8988T (cell line): ENCODE data around the gene FZD4.
"Not testable (repeated sequence)": the region's sequence is repeated elsewhere in the genome, so short reads cannot be mapped to it uniquely, and the experiment has no call there.

Experiments
- DNase-seq: peaks from one replicate; pipeline ENCODE4 v3.0.0; 2011

Gene FZD4

DNA sequence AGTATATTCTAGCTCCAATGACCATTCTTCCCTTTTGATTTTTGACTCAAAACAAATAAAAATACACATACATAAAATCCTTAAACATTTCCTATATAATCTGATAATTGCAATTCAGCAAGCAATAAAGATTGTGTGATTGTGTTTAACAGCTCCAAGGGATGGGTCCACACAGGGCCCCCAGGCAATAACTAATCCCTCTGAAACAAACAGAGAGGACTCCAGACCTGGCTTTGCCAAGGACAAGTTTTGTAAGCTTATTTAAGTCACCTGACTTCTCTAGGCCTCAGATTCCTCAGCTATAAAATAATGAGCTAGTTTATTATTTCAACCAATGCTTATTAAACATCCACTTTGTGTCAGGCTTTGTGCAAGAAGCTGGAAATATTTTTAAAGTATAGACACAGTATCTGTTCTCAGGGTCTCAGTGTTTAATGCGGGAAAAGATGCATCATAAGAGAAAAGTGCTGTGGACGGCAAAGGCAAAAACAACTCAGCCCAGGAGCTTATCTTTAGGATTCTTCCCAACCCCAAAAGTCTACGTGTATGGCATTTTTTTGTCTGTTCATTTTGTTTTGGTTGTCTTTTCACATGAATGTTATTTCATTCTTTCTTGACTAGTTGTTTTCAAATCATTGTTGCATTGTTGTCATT is 20.1 kb downstream of the FZD4 start:
- no peak for DNase-seq

DNA sequence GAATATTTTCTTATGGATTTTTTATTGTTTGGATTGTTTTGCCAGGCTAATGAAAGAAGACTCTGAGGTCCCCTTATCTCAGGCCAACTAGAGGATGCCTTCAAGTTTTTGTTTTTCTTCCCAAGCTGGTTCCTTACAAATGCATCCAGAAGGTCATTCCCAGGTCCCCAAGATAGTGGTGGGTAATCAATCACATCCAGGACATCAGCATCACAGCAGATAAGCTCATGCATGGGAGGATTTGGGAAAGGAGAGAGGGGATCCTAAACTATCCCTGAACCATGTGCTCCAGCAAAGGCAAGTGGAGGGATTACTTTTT is 20.7 kb downstream of the FZD4 start:
- DNase-seq: no peak

DNA sequence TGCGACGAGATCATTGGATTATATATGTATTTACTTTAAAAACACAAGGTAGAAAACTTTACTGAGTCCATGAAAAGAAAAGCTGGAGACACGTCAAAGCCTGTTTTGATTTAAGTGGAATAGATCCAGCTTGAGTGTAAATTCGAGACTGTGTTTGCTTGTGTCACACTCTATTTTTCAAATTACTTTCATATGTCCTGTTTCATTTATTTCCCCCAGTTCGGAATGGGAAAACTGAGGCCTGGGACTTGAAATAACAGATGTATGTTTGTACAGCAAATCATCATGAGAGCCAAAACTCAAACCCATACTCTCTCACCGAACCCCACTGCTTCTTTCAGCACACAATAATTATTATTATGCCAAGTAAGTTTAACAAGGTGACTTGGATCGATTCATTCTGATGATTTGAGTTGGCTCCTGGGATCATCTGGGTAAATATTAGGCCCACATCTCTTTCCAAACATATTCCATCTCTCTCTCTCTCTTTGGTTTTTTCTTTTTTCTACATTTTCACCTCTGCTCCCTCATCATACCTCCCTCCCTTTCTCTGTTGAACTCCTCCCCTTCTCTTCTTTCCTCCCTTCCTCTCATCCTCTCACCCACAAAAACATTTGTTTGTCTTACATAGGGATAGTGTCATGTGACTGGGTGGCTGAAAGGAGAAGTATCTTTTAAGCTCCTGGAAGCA is 21.2 kb downstream of the FZD4 start:
- no peak for DNase-seq

DNA sequence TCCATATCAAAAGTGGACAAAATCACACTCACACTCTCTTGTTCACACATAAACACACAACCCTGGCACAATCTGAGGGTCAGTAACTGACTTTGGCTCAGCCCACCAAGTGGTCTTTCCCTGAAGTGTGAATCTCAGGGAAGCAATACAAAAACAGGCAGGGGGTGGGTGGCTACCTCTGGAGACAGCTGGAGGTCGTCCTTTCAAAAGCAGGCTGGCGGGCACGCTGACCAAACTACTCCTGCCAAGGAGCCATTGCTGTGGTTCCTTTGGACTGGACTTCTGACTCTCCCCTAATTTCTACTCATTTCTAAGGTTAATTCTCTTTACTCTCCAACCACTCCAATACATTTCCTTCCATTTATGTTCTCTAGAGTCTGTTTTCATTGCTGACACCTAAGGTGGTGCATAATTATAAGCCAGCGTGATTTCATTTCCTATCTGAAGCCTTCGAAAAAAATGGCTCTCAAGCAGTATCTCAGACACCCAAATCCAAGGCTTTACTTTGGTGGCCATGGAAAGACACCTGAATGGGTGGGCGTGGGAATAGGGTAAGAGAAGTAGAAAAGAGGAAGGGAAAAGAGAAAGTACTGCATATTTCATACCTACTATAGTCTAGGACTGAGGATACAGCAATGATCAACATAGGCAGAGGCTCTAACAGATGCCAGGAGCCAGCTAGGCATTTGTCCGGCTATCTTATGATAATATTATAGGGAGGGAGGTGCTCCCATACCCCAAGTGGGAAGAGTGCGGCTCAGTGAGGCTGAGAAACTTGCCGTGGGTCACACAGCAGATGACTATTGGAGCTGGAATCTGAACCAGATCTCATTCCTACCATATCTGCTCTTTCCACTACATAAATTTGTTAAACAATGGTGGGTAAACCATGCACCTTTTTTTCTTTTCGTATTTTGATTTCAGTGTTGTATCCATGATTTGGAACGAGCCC is 22.0 kb downstream of the FZD4 start:
- no peak for DNase-seq

DNA sequence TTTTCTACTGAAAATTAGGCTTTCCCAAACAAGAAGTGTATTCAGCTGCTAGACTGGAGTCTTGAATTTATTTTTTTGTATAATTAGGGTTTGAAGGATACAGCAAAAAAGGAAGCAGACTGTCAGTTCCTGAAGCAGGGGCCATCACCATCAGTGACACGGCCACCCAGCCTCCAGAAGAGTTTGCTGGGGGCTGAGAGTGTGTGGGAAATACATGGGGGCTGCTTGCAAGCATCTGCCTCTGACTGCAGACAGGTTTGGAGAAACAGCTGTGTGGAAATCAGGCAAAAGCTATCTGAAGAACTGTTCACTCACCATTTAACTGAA is 23.0 kb downstream of the FZD4 start:
- no peak for DNase-seq

DNA sequence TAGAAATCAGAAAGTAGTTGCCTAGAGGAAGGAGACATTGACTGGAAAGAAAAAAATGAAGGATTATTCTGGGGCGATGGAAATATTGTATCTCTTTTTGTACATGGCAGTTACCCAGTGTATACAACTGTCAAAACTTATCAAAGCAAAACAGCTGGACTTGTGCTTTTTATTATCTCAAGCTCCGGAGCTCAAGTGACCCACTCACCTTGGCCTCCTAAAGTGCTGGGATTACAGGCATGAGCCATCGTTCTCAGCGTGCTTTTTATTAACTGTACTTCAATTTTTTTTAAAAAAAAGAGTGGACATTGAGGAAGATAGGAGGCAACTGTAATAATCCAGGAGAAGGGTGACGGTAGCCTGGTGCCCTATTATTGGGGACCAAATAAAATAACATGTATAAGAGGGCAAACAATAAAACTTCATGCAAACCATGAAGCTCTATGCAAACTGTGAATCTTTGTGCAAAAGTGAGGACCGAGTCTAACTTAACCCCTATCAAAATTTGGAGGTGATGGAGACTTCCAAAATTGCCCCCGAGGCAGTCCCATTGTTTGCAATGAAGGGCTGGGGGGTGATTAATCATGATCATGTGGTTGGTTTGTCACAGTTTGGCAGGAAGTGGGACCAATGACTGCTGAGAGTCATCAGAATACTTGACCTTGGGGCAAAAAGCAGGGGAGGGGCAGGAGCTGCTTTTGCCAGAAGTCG is 23.5 kb downstream of the FZD4 start:
- no peak for DNase-seq

DNA sequence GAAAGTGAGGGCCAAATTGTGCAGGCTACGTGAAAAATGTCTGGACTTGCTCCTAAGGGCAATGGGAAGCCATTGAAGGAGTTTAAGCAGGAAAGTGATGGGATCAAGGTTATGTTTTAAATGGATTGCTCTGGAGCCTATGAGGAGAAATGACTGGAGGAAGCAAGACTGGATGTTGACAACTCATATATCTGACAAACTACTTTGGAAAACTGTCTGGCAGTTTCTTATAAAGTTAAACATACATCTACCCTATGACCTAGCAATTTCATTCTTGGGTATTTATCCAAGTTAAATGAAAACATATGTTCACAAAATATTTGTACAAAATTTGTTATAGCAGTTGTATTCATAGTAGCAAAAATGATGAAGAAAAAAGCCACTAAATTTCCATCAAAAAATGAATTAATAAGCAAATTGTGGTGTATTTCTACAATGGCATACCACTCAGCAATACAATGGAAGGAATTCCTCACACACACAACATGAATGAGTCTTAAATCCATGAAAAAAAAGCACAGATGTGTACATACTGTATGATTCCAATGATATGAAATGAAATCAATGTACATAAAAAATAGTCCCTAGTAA is 24.1 kb downstream of the FZD4 start:
- no peak for DNase-seq

DNA sequence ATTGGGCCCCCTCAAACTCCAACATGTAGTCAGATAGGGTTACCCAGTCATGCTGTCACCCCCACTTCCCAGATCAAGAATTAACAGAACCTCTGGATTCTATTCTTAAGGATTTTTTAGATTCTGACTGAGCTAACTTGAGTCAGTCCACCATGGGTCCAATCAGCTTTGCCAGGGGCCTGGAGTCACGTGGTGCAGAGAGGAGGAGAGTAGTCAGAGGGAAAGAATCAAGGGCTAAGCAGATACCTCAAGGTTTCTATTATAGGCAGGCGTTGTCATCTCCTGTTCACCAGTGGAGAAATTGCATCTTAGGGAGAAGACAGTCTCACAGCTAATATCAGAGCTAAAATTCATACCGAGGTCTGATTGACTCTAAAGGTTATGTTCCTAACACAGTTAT is 28.2 kb downstream of the FZD4 start:
- DNase-seq: no peak

DNA sequence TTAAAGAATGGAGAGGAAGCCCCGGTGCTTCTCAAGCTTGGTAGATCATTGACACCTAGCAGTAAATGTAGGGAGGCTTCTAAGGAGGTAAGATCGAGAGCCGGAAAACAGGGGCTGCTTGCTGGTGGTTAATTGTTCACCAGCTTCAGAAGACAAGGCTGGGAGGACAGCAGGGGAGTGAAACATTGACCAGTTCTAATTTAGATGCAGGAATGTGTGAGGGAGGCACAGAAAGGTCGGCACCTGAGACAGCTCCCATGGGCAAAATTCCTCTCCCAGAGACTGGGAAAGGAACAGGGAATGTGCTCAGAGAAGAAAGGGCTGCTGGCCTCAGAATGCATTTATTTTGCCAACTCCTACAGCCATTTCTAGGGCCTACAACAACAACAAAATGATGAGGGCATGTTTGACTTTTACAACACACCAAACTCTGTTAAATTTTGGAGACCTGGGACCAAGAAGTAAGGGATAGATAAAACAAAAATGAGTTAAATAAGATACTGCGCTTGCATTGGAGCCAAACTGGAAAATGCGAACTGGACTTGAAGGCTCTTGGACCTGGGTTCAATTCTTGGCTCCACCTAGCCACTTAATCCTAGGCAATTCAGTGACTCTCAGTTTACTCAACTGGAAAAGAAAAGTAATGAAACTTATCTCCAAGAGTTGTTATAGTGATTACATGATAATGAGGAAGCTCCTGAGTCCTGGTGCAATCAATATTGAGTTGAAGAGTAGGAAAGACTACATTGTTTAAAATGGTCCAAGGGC is 31.0 kb downstream of the FZD4 start:
- DNase-seq: no peak

DNA sequence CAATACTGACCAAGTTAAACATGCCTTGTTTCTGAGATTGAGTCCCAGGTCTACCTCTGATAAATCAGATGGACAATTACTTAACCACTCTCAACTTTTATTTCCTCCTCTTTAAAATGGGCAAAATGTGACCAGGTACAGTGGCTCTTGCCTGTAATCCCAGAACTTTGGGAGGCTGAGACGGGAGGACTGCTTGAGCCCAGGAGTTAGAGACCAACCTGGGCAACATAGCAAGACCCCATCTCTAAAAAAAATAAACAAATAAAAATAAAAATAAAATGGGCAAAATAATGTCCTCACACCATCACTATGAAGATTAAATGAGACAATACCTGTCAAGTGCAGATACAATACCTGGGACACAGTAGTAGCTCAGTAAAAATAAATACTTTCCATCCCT is 33.0 kb downstream of the FZD4 start:
- no peak for DNase-seq

DNA sequence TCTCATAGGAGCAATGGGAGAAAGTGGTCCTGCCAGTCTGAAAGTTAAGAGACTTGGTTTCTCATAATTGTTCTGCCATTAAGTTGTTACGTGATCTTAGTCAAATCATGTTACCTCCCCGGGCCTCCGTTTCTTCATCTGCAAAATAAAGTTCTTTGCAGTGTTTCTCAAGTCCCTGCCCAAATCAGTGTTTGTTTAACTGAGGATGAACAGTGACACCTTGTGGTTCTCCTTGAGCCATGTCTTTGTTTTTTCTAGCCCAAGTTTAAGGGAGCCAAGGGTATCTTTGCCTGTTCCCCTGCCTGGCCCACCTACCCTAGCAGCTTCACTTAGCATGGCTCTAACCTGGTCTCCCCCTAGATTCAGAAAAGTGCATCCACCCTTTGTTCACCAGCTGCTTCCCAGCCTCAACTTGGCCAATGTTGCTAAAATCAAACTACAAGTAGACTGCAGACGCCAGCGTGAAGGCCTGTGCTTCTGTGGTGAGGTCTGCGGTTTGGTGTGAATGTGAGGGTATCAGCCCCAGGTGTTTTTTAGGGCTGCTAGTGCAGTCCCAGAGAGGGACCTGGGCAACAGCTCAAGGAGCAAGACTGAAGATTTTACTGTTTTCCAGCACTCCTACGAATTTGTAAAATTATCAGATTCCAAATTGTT is 35.5 kb downstream of the FZD4 start:
- DNase-seq: peak; percentile 29

DNA sequence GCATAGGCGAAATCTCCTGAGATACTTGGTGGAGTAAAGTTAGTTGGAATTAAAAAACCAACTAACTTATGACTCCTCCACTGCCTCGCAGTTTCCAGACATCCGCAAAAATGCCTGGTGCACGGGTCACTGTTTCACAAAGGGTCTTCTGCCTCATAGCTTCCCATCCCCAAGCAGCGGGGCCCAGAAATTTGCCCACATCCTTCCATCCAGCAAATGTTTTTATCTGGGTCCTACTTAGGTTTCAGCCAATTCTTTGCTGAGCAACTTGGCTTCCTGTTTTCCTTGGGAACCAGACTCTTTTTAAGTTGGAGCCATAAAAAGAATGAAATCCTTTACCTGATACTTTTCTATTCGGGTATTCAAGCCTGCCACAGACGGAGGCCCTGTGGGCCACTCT is 36.2 kb downstream of the FZD4 start:
- no peak for DNase-seq

DNA sequence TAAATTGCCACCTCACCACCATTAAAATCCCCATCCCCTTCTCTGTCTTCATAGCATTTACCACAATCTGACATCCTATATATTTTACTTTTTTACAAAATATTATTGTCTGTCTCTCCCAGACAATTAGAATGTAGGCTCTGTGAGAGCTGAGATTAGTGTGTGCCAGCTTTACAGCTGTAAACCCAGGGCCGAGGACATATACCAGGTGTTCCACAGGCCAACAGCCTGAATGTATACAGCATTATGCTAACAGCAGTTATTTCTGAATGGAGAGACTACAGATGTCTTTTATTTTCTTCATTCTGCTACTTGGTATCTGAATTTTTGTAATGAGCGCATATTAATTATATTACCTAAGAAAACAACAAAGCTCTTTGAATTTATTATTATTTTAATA is 36.7 kb downstream of the FZD4 start:
- DNase-seq: no peak

DNA sequence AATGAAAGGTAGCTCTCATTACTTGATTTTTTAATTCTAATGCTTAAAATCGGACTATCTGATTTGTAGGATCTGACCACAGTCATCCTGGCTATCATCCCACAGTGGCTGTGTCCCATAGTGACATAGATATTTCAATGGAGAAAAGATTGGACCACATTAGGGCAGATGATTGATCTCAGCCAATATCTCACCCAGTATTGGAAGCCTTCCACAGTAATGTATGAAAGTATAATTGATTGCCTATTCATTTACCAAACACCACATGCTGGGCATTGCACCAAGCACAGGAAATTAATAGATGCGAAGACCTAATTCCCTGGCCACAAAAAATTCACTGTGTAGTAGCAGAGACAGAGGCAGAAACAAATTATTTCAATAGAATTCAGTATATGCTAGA is 37.6 kb downstream of the FZD4 start:
- DNase-seq: no peak

DNA sequence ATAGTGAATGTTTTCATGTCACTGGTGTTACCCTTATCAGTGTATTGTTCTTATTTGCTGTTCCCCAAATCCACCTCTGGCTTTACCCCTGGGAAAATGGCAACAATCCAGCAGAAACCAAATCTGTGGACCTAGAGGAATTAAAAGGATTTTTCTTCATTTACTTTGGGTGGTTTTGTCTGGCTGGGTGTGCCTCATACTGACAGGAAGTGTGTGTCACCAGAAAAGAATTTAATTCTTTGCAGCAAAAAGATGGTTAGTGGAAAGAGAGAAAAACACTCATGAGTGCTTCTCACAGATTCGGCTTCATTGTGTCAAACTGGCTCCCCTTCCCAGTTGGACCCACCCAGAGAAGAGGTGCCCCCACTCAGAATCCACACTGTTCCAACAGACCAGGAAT is 38.9 kb downstream of the FZD4 start:
- DNase-seq: peak; percentile 39

DNA sequence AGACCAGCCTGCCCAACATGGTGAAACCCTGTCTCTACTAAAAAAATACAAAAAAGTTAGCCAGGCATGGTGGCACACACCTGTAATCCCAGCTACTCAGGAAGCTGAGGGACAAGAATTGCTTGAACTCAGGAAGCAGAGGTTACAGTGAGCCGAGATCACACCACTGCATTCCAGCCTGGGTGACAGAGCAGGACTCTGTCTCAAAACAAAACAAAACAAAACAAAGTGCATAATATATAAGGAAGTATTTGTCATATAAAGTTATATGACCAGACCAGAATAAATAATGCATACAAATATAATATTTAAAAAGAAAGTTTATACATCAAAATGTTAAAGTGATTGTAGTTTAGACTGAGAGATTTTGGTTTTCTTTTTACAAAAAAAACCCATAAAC is 39.3 kb downstream of the FZD4 start:
- not testable (repeated sequence) for DNase-seq

DNA sequence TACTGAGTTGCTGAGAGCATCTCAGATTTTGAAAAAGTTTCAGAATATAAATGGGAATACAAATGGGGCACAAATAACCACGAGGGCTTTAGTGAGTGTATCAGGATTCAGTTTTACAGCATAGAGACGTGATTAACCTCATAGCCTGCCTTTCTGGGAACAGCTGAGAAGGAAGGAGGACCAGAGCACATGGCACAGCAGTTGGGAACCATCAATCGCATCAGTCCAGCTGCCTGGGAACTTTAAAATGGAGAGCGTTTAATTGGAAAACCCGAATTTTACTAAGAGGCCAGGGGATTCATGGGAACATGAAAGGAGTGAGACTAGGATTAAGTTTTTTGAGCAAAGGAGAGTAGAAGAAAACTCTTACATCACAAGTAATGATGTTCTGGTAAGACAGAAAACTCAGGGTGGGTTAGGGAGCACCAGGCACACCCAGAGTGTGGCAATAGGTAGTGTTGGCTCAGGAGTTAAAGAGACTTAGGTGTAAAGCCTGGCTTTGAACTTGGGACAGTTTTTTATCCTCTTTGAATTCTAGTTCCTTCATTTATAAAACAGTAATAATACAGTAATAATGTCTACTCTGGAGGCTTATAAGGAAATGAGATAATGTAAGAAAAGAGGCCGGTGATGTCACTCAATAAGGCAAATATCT is 40.2 kb downstream of the FZD4 start:
- DNase-seq: no peak

DNA sequence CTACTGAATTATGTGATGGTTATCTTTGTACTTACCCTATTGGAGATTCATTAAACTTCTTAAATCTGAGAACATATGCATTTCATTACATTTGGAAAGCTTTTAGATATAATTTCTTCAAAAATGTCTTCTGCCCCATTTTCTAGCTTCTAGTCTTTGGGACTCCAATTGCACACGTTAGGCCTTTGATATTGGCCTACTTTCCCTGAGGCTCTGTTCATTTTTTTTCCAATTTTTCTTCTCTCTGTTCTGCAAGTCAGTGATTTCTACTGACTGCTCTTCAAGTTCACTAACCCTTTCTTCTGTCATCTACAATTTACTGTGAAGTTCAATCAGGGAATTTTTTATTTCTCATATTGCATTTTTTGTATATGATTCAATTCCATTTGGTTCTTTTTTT is 43.0 kb downstream of the FZD4 start:
- DNase-seq: no peak

DNA sequence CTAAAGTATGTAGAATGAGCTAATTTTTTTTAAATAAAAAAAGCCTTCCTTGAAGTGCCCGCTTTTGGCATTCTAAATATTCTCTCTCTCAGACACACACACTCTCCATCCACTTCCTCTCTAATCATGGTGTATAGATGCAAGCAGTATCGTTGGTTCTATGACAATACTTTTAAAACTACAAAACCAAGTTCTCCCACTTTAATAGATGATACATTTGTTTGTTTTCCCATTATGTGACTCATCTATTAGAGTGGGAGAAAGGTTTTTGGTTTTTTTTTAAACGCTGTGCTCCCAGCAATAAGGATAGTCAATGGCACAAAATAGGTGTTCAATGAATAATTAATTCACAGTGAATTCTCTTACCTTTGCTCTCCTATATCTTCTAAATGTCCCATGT is 44.6 kb downstream of the FZD4 start:
- DNase-seq: no peak

DNA sequence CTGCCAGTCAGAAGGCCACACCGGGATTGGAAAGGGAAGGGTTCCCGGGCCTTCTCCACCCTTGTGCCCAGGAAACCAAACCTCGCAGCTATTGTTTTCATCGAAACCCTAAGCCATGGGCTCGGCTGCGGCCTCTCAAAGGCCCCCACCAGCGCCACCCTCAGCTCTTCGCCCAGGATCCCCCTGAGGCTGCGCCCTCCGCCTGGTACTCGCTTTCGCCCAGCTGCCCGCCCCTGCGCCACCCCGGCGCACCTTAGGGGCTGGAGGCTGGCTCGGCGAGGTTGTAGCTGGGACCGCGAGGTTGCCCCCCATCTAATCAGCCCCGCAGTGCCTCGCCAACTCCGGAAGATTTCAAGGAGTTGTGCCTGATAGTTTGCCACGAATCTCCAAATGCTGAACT is 49.0 kb downstream of the FZD4 start:
- no peak for DNase-seq

DNA sequence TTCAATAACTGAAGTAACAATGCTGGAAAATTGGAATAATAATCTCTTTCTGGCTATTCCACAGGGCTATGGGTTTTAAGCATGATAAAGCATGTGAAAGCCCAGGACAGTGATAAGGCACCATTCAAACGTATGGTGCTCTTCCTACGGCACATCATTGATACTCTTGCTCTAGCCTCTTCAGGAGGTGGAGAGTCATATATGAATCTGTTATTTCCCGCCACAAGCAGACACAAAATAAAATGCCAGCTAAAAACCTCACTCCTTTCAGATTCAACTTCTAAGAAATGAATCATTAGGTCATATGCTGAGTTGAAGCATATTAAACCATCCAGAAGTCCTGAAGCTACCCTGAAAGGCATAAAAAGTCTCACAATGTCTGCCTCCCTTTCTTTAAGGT is 49.9 kb downstream of the FZD4 start:
- DNase-seq: no peak
